IMR-90 (cell line): ENCODE data around the gene DHDH.

Source experiments
- MAZ ChIP-seq: IDR thresholded peaks from 2 replicates; pipeline ENCODE4 v1.6.1; 2012; ENCODE audit warnings: low read depth, mild to moderate bottlenecking, low read length, improper control_type of control experiment, moderate library complexity, borderline replicate concordance
- MXI1 ChIP-seq: IDR thresholded peaks from 2 replicates; pipeline ENCODE4 v1.6.1; 2012; ENCODE audit warnings: low read depth, mild to moderate bottlenecking, low read length, moderate library complexity, borderline replicate concordance
- POLR2A ChIP-seq: IDR thresholded peaks from 2 replicates; pipeline ENCODE4 v1.6.1; 2012; ENCODE audit warnings: mild to moderate bottlenecking, low read depth, low read length
- RAD21 ChIP-seq: IDR thresholded peaks from 2 replicates; pipeline ENCODE4 v1.6.1; 2012; ENCODE audit warnings: low read length, improper control_type of control experiment
- TF ChIP-seq, protein P1 (sequence below): conservative IDR thresholded peaks from 2 replicates; pipeline ENCODE4 v1.5.1; 2012; ENCODE audit warnings: mild to moderate bottlenecking, low read depth, low read length, improper control_type of control experiment
- TF ChIP-seq, protein P2 (sequence below): fragments of 150-350 bp; IDR thresholded peaks from 2 replicates; pipeline ENCODE4 v1.6.1; 2017; ENCODE audit warnings: mild to moderate bottlenecking, antibody characterized with exemption, low read length, low read depth

DNA sequence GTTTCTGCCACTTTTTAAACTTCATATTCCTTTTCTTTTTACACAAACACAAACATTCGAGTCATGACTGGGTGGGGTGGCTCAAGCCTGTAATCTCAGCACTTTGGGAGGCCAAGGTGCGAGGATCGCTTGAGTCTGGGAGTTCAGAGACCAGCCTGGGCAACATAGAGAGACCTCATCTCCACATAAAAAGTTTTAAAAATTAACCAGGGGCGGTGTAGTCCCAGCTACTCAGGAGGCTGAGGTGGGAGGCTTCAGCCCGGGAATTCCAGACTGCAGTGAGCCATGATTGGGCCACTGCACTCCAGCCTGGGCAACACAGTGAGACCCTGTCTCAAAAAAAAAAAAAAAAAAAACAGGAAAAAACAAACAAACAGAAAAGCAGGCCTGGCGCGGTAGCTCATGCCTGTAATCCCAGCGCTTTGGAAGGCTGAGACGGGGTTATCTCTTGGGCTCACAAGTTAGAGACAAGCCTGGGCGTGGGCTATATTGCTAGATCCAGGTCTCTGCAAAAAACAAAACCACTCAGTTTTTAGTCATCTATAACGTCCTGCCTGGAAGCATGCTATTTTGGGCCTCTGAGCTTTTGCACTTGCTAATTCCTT lies 20.6 kb downstream of the DHDH start:
- TF ChIP-seq, protein P1, sequence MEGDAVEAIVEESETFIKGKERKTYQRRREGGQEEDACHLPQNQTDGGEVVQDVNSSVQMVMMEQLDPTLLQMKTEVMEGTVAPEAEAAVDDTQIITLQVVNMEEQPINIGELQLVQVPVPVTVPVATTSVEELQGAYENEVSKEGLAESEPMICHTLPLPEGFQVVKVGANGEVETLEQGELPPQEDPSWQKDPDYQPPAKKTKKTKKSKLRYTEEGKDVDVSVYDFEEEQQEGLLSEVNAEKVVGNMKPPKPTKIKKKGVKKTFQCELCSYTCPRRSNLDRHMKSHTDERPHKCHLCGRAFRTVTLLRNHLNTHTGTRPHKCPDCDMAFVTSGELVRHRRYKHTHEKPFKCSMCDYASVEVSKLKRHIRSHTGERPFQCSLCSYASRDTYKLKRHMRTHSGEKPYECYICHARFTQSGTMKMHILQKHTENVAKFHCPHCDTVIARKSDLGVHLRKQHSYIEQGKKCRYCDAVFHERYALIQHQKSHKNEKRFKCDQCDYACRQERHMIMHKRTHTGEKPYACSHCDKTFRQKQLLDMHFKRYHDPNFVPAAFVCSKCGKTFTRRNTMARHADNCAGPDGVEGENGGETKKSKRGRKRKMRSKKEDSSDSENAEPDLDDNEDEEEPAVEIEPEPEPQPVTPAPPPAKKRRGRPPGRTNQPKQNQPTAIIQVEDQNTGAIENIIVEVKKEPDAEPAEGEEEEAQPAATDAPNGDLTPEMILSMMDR = no peak
- no peak for TF ChIP-seq RAD21
- no peak for TF ChIP-seq POLR2A
- TF ChIP-seq, protein P2, sequence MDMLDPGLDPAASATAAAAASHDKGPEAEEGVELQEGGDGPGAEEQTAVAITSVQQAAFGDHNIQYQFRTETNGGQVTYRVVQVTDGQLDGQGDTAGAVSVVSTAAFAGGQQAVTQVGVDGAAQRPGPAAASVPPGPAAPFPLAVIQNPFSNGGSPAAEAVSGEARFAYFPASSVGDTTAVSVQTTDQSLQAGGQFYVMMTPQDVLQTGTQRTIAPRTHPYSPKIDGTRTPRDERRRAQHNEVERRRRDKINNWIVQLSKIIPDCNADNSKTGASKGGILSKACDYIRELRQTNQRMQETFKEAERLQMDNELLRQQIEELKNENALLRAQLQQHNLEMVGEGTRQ = no peak
- no peak for TF ChIP-seq MAZ
- TF ChIP-seq MXI1 = no peak
